Neural crest cell (in vitro differentiated cells): ENCODE data around the gene SIM2. TPM values are rescaled to one million over a fixed set of nuclear protein-coding genes. Genes with fewer than 3 reads are reported as not detected.

Source experiments
- DNase-seq: peaks from one replicate; pipeline ENCODE4 v3.0.0; 2021; ENCODE audit warnings: low read depth, mixed read lengths, low spot score
- H3K27ac Mint-ChIP-seq: one replicate; pipeline ENCODE4 v1.8.0; 2021; ENCODE audit warnings: mild to moderate bottlenecking, mixed read lengths; ENCODE audit not compliant: unreplicated experiment
- H3K27me3 Mint-ChIP-seq: 2 replicates; pipeline ENCODE4 v1.8.0; 2021; ENCODE audit warnings: low read depth, mild to moderate bottlenecking, mixed read lengths
- H3K36me3 Mint-ChIP-seq: 2 replicates; pipeline ENCODE4 v1.8.0; 2021; ENCODE audit warnings: low read depth, mild to moderate bottlenecking, mixed read lengths
- H3K4me1 Mint-ChIP-seq: 2 replicates; pipeline ENCODE4 v1.8.0; 2021; ENCODE audit warnings: mixed read lengths
- H3K4me3 Mint-ChIP-seq: one replicate; pipeline ENCODE4 v1.8.0; 2021; ENCODE audit warnings: mild to moderate bottlenecking, mixed read lengths
- H3K9me3 Mint-ChIP-seq: 2 replicates; pipeline ENCODE4 v1.8.0; 2021; ENCODE audit warnings: mixed read lengths
- total RNA-seq: library from RNA; stranded (reverse); gene quantifications from 2 replicates; pipeline ENCODE4 v1.2.1, GENCODE V29; 2021
- TF ChIP-seq, protein P1 (sequence below): fragments of 200-600 bp; sonication (generic); conservative IDR thresholded peaks from 2 replicates; pipeline ENCODE4 v1.5.0; 2021; ENCODE audit warnings: antibody characterized with exemption, mild to moderate bottlenecking

The SIM2 gene
- total RNA-seq, 1 donor from 2014 or later: not detected

DNA sequence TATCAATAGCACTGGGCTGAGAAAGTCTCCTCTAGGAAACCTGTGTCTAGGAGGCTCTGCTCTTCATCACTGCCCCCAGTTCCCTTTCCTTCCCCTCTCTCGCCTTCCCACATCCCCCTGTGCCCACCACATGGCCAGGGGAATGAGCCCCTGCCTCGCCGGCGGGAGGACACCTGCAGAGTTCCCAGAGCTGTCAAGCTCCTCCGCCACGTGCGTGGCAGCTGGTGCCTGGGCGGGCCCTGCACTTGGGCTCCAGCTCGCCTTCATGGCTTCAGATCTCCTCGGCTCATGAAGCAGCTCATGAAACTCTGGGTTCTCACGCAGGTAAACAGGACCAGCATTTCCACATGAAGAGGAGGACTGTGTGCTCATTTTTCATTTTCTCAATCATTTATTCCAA lies 62.8 kb downstream of the SIM2 start:
- Mint-ChIP-seq H3K27ac (no peak overlapping the region), H3K36me3 (no peaks in the 10 kb centered on the region), H3K27me3 (no peaks in the 10 kb centered on the region), H3K9me3 (no peaks in the 10 kb centered on the region), H3K4me1 (peaks cover 12% of the 10 kb centered on the region), H3K4me3 (no peak overlapping the region)
- TF ChIP-seq, protein P1, sequence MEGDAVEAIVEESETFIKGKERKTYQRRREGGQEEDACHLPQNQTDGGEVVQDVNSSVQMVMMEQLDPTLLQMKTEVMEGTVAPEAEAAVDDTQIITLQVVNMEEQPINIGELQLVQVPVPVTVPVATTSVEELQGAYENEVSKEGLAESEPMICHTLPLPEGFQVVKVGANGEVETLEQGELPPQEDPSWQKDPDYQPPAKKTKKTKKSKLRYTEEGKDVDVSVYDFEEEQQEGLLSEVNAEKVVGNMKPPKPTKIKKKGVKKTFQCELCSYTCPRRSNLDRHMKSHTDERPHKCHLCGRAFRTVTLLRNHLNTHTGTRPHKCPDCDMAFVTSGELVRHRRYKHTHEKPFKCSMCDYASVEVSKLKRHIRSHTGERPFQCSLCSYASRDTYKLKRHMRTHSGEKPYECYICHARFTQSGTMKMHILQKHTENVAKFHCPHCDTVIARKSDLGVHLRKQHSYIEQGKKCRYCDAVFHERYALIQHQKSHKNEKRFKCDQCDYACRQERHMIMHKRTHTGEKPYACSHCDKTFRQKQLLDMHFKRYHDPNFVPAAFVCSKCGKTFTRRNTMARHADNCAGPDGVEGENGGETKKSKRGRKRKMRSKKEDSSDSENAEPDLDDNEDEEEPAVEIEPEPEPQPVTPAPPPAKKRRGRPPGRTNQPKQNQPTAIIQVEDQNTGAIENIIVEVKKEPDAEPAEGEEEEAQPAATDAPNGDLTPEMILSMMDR: no peak
- DNase-seq: no peak

DNA sequence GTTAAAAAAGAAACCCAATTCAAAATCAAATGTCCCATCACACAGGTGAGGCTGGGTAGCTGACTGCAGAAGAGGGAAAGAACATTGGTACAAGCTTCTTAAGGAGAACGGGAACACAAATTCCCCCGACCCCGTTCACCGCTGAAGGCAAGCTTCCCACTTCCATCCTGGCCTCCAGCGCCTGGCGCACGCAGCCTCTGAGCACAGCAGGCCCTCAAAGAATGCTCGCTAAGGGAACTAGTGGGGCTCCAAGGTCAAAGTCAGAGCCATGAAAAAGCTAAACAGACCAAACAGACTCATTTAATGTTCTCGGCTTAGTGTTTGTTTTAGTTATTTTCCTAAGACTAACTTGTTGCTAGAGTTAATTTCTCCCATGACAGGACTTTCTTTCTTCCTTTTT lies 63.7 kb downstream of the SIM2 start:
- no peak overlapping the region for H3K27ac Mint-ChIP-seq

DNA sequence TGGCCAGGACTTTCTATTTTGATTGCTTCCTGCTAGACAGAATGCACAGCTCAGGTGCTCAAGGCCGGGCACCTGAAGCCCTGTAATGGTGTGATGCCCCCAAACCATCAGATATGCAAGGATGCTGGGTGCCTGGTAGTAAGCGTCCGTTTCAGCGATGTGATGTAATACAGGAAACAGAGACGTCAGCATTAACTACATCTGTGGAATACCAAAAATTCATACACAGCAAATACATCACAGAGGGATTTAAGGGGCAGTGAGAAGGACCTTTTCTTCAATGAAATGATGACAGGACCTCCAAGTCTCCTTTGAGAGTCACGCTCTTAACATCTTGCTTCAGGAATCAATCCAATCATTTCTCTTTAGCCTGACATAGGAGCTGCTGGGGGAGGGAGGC lies 64.4 kb downstream of the SIM2 start:
- H3K9me3 Mint-ChIP-seq: no peaks in the 10 kb centered on the region

More for the DNA sequence above, 63.7 kb downstream of the SIM2 start:
- peaks cover 6% of the 10 kb centered on the region for H3K4me1 Mint-ChIP-seq
- no peaks in the 10 kb centered on the region for H3K36me3 Mint-ChIP-seq
- DNase-seq: no peak
- TF ChIP-seq, protein P1: no peak
- H3K4me3 Mint-ChIP-seq: no peak overlapping the region
- H3K9me3 Mint-ChIP-seq: no peaks in the 10 kb centered on the region
- H3K27me3 Mint-ChIP-seq: no peaks in the 10 kb centered on the region

DNA sequence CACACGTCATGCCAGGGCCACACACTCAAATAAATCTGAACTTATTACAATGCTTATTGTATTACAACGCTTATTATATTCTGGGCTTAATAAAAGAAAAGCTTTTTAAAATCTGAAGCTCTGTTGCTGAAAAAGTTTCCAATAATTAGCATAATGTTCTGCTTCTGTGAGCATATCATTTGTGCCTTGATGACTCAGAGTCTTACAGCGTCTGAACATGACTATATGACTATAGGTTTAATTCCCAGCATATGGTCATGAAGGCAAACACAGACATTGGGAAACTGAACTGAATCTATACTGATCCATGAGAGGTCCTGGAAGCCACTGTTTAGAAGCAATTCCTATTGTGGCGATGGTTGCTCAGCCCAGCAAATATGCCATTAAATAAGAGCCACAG lies 66.3 kb downstream of the SIM2 start:
- H3K36me3 Mint-ChIP-seq: no peaks in the 10 kb centered on the region
- TF ChIP-seq, protein P1: no peak
- H3K27me3 Mint-ChIP-seq: no peaks in the 10 kb centered on the region
- no peak overlapping the region for H3K27ac Mint-ChIP-seq
- no peak for DNase-seq
- H3K4me3 Mint-ChIP-seq: no peak overlapping the region
- no peaks in the 10 kb centered on the region for H3K9me3 Mint-ChIP-seq
- H3K4me1 Mint-ChIP-seq: peaks cover 23% of the 10 kb centered on the region

More for the DNA sequence above, 64.4 kb downstream of the SIM2 start:
- H3K27ac Mint-ChIP-seq: no peak overlapping the region
- no peaks in the 10 kb centered on the region for H3K36me3 Mint-ChIP-seq
- no peaks in the 10 kb centered on the region for H3K27me3 Mint-ChIP-seq
- peaks cover 9% of the 10 kb centered on the region for H3K4me1 Mint-ChIP-seq
- no peak for DNase-seq
- TF ChIP-seq, protein P1: no peak
- no peak overlapping the region for H3K4me3 Mint-ChIP-seq

DNA sequence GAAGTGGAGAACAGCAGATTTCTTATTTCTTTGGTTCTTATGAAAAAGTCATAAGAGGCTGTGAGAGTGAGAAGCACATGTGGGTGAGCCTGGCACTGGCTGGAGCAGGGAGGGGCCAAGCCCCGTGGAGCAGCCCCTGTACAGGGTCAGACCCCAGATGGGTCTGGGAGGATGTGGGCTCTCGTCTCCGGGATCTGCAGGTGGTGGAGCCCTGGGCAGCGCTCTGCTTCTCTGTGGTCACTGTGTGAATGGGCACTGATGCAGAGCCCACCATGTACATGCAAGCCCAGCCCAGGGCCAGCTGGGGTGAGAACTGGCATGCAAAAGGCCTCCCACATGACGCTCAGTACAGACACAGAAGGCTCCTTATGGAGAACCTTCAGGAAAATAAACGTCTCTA lies 67.6 kb downstream of the SIM2 start:
- no peaks in the 10 kb centered on the region for H3K9me3 Mint-ChIP-seq
- TF ChIP-seq, protein P1: no peak
- peaks cover 23% of the 10 kb centered on the region for H3K4me1 Mint-ChIP-seq

DNA sequence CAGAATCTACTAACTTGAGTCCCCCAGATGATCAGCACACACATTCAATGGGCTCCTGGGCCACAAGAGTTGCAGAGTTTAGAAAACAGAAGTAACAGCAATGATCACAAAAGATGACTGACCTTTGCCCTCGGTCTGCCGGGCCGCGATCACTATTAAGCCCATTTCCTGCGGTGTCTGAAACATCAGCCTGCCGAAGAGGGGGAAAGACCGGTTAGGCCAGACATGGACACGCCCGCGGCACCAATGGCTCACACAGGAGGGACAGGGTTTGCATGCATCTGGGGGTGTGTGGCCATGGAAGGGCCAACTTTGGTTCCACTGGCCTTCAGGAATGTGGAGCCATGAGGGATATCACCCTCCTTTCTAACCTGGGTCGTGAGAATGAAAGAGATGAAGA lies 68.2 kb downstream of the SIM2 start:
- DNase-seq: no peak
- TF ChIP-seq, protein P1: no peak
- H3K4me3 Mint-ChIP-seq: no peak overlapping the region
- H3K9me3 Mint-ChIP-seq: no peaks in the 10 kb centered on the region
- H3K4me1 Mint-ChIP-seq: peaks cover 23% of the 10 kb centered on the region
- no peaks in the 10 kb centered on the region for H3K27me3 Mint-ChIP-seq
- no peaks in the 10 kb centered on the region for H3K36me3 Mint-ChIP-seq
- H3K27ac Mint-ChIP-seq: no peak overlapping the region

More for the DNA sequence above, 67.6 kb downstream of the SIM2 start:
- Mint-ChIP-seq H3K27ac (no peak overlapping the region), H3K27me3 (no peaks in the 10 kb centered on the region), H3K36me3 (no peaks in the 10 kb centered on the region), H3K4me3 (no peak overlapping the region)
- DNase-seq: no peak
